Neutrophil (primary cell): Measurements from ENCODE around the gene REPIN1.

Source experiments
- H3K27ac ChIP-seq: fragments of 200-600 bp; sonication (generic); 2 replicates; pipeline ENCODE4 v1.5.1; 2016; ENCODE audit warnings: mild to moderate bottlenecking, moderate library complexity
- H3K27me3 ChIP-seq: fragments of 200-600 bp; sonication (generic); 2 replicates; pipeline ENCODE4 v1.6.0; 2016; ENCODE audit warnings: mild to moderate bottlenecking
- H3K36me3 ChIP-seq: fragments of 200-600 bp; sonication (generic); 2 replicates; pipeline ENCODE4 v1.5.1; 2017
- H3K4me1 ChIP-seq, 2 experiments: fragments of 200-600 bp in 1 of 2; sonication (generic) in 1 of 2; 1 replicate in 1 of 2; 2 replicates in 1 of 2; pipeline versions ENCODE4 v1.5.1 to v1.6.1; 2013 to 2016; ENCODE audit warnings: low read depth in 1 of 2, low read length in 1 of 2, mild to moderate bottlenecking in 1 of 2, moderate library complexity in 1 of 2; ENCODE audit not compliant: control insufficient read depth in 1 of 2, insufficient read depth in 1 of 2
- H3K4me3 ChIP-seq, 2 experiments: fragments of 200-600 bp in 1 of 2; sonication (generic) in 1 of 2; 1 replicate in 1 of 2; 2 replicates in 1 of 2; pipeline ENCODE4 v1.5.1; 2013 to 2016; ENCODE audit warnings: low read depth in 1 of 2, low read length in 1 of 2, mild to moderate bottlenecking in 1 of 2, moderate library complexity in 1 of 2
- H3K9me3 ChIP-seq: fragments of 200-600 bp; sonication (generic); 2 replicates; pipeline ENCODE4 v1.5.1; 2016
- CTCF ChIP-seq: fragments of 200-600 bp; sonication (generic); IDR thresholded peaks from 2 replicates; pipeline ENCODE4 v1.5.1; 2016; ENCODE audit warnings: antibody characterized with exemption

Gene REPIN1

GRCh38 chr7:150379441-150380379, 11.1 kb downstream of the REPIN1 start:
- Histone ChIP-seq H3K4me1 (peaks cover 42 to 45% of the 10 kb centered on the region in 2 experiments), H3K27ac (peak overlapping the region; percentile 90)

GRCh38 chr7:150380463-150380862, 11.8 kb downstream of the REPIN1 start:
- Histone ChIP-seq H3K9me3 (no peaks in the 10 kb centered on the region), H3K4me1 (peaks cover 50 to 53% of the 10 kb centered on the region in 2 experiments), H3K36me3 (no peaks in the 10 kb centered on the region), H3K4me3 (peak overlapping the region in 1 of 2 experiments; percentile 94), H3K27ac (peak overlapping the region; percentile 90), H3K27me3 (no peaks in the 10 kb centered on the region)
- TF ChIP-seq CTCF = no peak

More at GRCh38 chr7:150379441-150380379, 11.1 kb downstream of the REPIN1 start:
- H3K36me3 ChIP-seq = no peaks in the 10 kb centered on the region
- no peak for TF ChIP-seq CTCF
- H3K9me3 ChIP-seq = no peaks in the 10 kb centered on the region
- H3K4me3 ChIP-seq = peak overlapping the region; percentile 94 to 100
- no peaks in the 10 kb centered on the region for H3K27me3 ChIP-seq

GRCh38 chr7:150381096-150381495, 12.5 kb downstream of the REPIN1 start:
- Histone ChIP-seq H3K9me3 (no peaks in the 10 kb centered on the region), H3K4me1 (peaks cover 56% of the 10 kb centered on the region in 2 experiments), H3K27me3 (no peaks in the 10 kb centered on the region), H3K4me3 (no peak overlapping the region), H3K27ac (no peak overlapping the region), H3K36me3 (no peaks in the 10 kb centered on the region)
- TF ChIP-seq CTCF = no peak

DNA sequence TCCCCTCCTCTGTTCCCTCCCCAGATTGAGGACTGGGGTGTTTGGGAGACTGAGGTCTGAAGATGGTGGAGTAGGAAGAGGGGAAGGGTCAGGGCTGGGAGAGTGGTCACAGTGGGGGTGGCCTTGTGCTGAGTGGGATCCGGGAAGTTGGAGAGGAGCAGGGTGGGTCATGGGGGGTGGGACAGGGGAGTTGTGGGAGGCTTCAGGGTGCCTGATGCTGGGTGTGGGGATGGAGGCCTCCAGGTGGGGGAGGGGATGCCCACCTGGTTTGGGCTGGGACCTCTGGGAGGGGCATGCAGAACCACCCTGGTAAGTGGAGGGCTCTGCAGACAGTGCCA, 13.1 kb downstream of the REPIN1 start:
- no peak overlapping the region for H3K27ac ChIP-seq
- H3K4me3 ChIP-seq = no peak overlapping the region
- no peak for TF ChIP-seq CTCF
- no peaks in the 10 kb centered on the region for H3K27me3 ChIP-seq
- H3K4me1 ChIP-seq = peaks cover 56% of the 10 kb centered on the region in 2 experiments
- no peaks in the 10 kb centered on the region for H3K9me3 ChIP-seq
- no peaks in the 10 kb centered on the region for H3K36me3 ChIP-seq

DNA sequence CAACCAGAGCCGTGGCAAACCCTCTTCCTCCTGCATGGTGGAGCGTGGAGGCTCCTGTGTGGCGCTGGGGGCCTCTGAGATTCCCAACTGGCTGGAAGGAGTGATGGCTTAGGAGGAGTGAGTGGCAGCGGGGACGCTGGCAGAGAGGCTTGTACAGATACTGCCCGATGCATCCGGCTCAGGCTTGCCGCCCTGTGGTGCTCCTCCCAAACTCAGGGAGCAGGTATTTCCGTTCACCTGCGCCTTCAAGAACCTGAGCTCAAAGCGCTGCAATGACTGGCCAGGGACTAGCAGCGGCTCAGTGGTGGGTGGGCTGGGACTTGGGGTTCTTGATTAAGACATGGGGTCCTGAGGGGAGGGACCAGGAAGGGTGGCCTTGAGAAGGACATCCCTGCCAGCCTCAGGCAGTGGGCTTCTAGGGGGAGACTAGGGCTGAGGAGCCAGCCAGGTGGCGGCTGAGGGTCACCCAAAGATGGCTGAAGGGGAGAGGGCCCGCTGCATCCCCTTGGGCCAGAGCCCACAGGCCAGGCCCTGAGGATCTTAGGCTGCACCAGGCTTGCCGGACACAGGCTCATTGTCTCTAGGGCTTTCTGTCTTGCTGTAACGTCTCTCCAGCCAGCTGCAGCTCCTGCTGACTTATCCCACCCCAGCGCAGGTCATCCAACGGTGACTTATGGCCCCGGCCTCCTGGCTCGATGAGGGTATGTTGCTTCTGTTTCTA, 13.7 kb downstream of the REPIN1 start:
- Histone ChIP-seq H3K9me3 (no peaks in the 10 kb centered on the region), H3K4me1 (peaks cover 56% of the 10 kb centered on the region in 2 experiments), H3K27ac (no peak overlapping the region), H3K27me3 (no peaks in the 10 kb centered on the region), H3K4me3 (no peak overlapping the region), H3K36me3 (no peaks in the 10 kb centered on the region)
- no peak for TF ChIP-seq CTCF
